GM21515 (cell line): ENCODE data around the gene PRSS56.

Source experiments
- ATAC-seq: cut with Tn5 transposase; IDR thresholded peaks from one replicate; pipeline ENCODE4 v1.9.1; 2021; ENCODE audit not compliant: unreplicated experiment

PRSS56 gene

GRCh38 chr2:232501794-232502390 is 18.3 kb upstream of the PRSS56 start:
- no peak for ATAC-seq

- ATAC-seq = no peak
Observed at GRCh38 chr2:232502511-232502910, 17.7 kb upstream of the PRSS56 start.

GRCh38 chr2:232502911-232503808 is 17.0 kb upstream of the PRSS56 start:
- ATAC-seq = no peak

GRCh38 chr2:232503809-232504323 is 16.3 kb upstream of the PRSS56 start:
- no peak for ATAC-seq

- ATAC-seq = no peak
Observed at GRCh38 chr2:232504438-232504837, 15.8 kb upstream of the PRSS56 start.

- ATAC-seq = no peak
Observed at GRCh38 chr2:232505856-232506255, 14.3 kb upstream of the PRSS56 start.

GRCh38 chr2:232506709-232507108 is 13.5 kb upstream of the PRSS56 start:
- no peak for ATAC-seq

- ATAC-seq = no peak
Observed at GRCh38 chr2:232508251-232508650, 11.9 kb upstream of the PRSS56 start.

- ATAC-seq = no peak
Observed at GRCh38 chr2:232511336-232511890, 8.8 kb upstream of the PRSS56 start.

GRCh38 chr2:232512602-232513001 is 7.6 kb upstream of the PRSS56 start:
- ATAC-seq = no peak

- ATAC-seq = no peak
Observed at GRCh38 chr2:232513353-232513752, 6.8 kb upstream of the PRSS56 start.

- ATAC-seq = no peak
Observed at GRCh38 chr2:232515639-232516038, 4.5 kb upstream of the PRSS56 start.

- ATAC-seq = no peak
Observed at GRCh38 chr2:232516551-232516950, 3.6 kb upstream of the PRSS56 start.

- no peak for ATAC-seq
Observed at GRCh38 chr2:232518844-232519243, 1.3 kb upstream of the PRSS56 start.

- no peak for ATAC-seq
Observed at GRCh38 chr2:232520489-232520888, 301 bp downstream of the PRSS56 start.

GRCh38 chr2:232521098-232521497 is 910 bp downstream of the PRSS56 start:
- ATAC-seq = no peak

GRCh38 chr2:232521959-232522622 is 1.9 kb downstream of the PRSS56 start:
- no peak for ATAC-seq

GRCh38 chr2:232522623-232523401 is 2.6 kb downstream of the PRSS56 start:
- ATAC-seq = no peak

- no peak for ATAC-seq
Observed at GRCh38 chr2:232523402-232523681, 3.2 kb downstream of the PRSS56 start.

- no peak for ATAC-seq
Observed at GRCh38 chr2:232523682-232524597, 3.8 kb downstream of the PRSS56 start.
